ENCODE results near the gene KIR2DL1.
"Not testable (repeated sequence)": the region's sequence is repeated elsewhere in the genome, so short reads cannot be mapped to it uniquely, and the experiment has no call there.

The KIR2DL1 gene

DNA sequence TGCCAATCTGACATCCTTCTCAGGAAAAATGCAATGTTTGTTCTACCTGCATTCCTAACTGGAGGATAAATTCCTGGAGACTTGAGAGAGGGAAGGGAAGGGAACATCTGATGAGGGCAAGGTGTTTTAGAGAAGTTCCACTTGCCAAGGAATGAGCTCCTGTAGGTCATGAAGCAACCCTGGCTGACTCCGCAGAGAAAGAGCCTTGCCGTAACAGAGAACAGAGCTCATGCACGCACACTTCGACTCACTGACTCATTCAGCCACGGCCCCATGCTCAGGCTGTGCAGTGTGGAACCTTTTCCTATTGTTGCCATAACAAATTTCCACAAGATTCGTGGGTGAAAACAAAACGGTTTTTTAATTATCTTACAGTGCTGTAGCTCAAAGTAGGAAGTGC, 9.3 kb downstream of the KIR2DL1 start:
- not testable (repeated sequence) for H3K27ac ChIP-seq (ENCODE audit: extremely low read depth, low read depth, low read length)

DNA sequence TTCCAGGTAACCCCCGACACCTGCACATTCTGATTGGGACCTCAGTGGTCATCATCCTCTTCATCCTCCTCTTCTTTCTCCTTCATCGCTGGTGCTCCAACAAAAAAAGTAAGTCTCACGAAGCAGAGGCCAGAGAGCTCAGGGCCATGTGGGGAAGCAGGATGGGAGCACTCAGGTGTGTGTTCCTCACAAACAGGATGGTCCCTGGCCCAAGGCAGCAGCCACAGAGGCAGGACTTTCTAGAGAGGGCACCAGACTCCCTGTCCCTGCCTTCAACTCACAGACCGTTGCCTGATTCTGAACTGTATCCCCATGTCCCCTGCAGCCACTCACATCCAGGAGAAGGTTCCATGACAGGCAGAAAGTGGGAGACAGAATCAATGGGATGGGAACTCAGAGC, 13.3 kb downstream of the KIR2DL1 start:
- POLR2A ChIA-PET; CTCF ChIA-PET; H3K4me1 ChIP-seq (ENCODE audit: control insufficient read depth, insufficient read depth, low read length); H3K27ac ChIP-seq (ENCODE audit: extremely low read depth, low read depth, low read length); H3K36me3 ChIP-seq (ENCODE audit: control insufficient read depth in 2 of 2, insufficient read depth in 1 of 2, low read length in 2 of 2); H3K4me3 ChIP-seq (ENCODE audit: low read depth, low read length); H3K9me3 ChIP-seq (ENCODE audit: control insufficient read depth, insufficient read depth, low read depth, low read length): not testable (repeated sequence)

More for the DNA sequence above, 9.3 kb downstream of the KIR2DL1 start:
- CTCF ChIA-PET; H3K4me3 ChIP-seq (ENCODE audit: low read depth, low read length); H3K4me1 ChIP-seq (ENCODE audit: control insufficient read depth, insufficient read depth, low read length); H3K9me3 ChIP-seq (ENCODE audit: control insufficient read depth, insufficient read depth, low read depth, low read length); H3K36me3 ChIP-seq (ENCODE audit: control insufficient read depth in 2 of 2, insufficient read depth in 1 of 2, low read length in 2 of 2); POLR2A ChIA-PET: not testable (repeated sequence)

DNA sequence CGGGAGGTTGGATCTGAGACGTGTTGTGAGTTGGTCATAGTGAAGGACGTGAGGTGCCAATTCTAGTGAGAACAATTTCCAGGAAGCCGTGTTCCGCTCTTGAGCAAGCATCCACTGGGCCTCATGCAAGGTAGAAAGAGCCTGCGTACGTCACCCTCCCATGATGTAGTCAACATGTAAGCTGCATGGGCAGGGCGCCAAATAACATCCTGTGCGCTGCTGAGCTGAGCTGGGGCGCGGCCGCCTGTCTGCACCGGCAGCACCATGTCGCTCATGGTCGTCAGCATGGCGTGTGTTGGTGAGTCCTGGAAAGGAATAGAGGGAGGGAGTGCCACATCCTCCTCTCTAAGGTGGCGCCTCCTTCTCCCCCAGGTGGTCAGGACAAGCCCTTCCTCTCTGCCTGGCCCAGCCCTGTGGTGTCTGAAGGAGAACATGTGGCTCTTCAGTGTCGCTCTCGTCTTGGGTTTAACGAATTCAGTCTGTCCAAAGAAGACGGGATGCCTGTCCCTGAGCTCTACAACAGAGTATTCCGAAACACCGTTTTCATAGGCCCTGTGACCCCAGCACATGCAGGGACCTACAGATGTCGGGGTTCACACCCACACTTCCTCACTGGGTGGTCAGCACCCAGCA, 16.6 kb downstream of the KIR2DL1 start:
- H3K4me1 ChIP-seq (ENCODE audit: control insufficient read depth, insufficient read depth, low read length); H3K9me3 ChIP-seq (ENCODE audit: control insufficient read depth, insufficient read depth, low read depth, low read length); H3K4me3 ChIP-seq (ENCODE audit: low read depth, low read length); H3K36me3 ChIP-seq (ENCODE audit: control insufficient read depth in 2 of 2, insufficient read depth in 1 of 2, low read length in 2 of 2); POLR2A ChIA-PET; H3K27ac ChIP-seq (ENCODE audit: extremely low read depth, low read depth, low read length); CTCF ChIA-PET: not testable (repeated sequence)

GRCh38 chr19:54788154-54788553, 18.6 kb downstream of the KIR2DL1 start:
- H3K36me3 ChIP-seq (ENCODE audit: control insufficient read depth in 2 of 2, insufficient read depth in 1 of 2, low read length in 2 of 2); H3K27ac ChIP-seq (ENCODE audit: extremely low read depth, low read depth, low read length); CTCF ChIA-PET: not testable (repeated sequence)

DNA sequence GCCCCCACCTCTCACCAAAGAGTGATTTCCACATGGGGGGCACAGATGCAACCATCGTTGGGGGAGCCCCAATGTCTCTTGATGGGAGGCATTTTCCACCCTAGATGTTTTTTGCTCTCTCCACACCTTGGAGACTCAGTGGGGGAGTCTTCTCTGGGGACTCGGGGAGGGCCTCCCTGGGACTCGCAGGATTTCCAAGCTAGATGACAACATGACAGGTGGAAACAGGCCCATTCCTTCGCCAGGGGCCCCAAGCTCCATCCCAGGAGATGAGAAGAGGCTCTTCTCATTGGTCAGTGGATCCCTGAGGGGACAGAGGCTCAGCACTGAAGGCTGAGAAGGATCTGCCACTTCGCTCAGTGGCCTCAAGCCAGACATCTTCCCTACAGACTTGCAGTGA, 21.1 kb downstream of the KIR2DL1 start:
- no peak overlapping the region for H3K4me3 ChIP-seq (ENCODE audit: low read depth, low read length)
- POLR2A ChIA-PET, result no interaction called here
- no peaks in the 10 kb centered on the region for H3K9me3 ChIP-seq (ENCODE audit: control insufficient read depth, insufficient read depth, low read depth, low read length)
- H3K36me3 ChIP-seq (ENCODE audit: control insufficient read depth in 2 of 2, insufficient read depth in 1 of 2, low read length in 2 of 2), result no peaks in the 10 kb centered on the region
- CTCF ChIA-PET, result no interaction called here
- no peak overlapping the region for H3K27ac ChIP-seq (ENCODE audit: extremely low read depth, low read depth, low read length)
- H3K4me1 ChIP-seq (ENCODE audit: control insufficient read depth, insufficient read depth, low read length), result no peaks in the 10 kb centered on the region
- TF ChIP-seq ZNF658 (tag by site-specific recombination; IDR thresholded peaks at IDR 0.05) (no peak), TRIM28 (IDR thresholded peaks at IDR 0.05; ENCODE audit: borderline replicate concordance, low read length) (no peak), ZNF146 (tag by site-specific recombination; IDR thresholded peaks at IDR 0.05) (no peak), ZNF621 (tag by site-specific recombination; IDR thresholded peaks at IDR 0.05) (no peak)

More at GRCh38 chr19:54788154-54788553, 18.6 kb downstream of the KIR2DL1 start:
- H3K4me3 ChIP-seq (ENCODE audit: low read depth, low read length); H3K4me1 ChIP-seq (ENCODE audit: control insufficient read depth, insufficient read depth, low read length); H3K9me3 ChIP-seq (ENCODE audit: control insufficient read depth, insufficient read depth, low read depth, low read length); POLR2A ChIA-PET: not testable (repeated sequence)

DNA sequence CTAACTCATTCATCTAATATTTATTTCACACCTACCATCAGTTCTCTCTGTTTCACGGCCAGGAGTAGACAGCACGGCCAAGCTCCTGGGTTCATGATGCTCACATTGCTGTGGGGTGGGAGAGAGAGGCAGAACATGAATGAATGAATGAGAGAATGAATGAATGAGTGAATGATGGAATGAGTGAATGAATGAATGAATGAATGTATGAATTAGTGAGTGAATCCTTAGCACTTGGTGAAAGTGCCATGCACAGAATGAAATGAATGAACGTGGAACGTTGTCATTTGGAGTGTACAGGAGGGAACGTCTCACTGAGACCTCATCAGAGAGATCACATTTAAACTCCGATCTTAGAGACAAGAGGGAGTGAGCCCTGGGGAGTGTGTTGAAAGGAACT, 21.9 kb downstream of the KIR2DL1 start:
- Histone ChIP-seq H3K4me1 (ENCODE audit: control insufficient read depth, insufficient read depth, low read length) (no peaks in the 10 kb centered on the region), H3K36me3 (ENCODE audit: control insufficient read depth in 2 of 2, insufficient read depth in 1 of 2, low read length in 2 of 2) (no peaks in the 10 kb centered on the region), H3K9me3 (ENCODE audit: control insufficient read depth, insufficient read depth, low read depth, low read length) (no peaks in the 10 kb centered on the region), H3K27ac (ENCODE audit: extremely low read depth, low read depth, low read length) (no peak overlapping the region), H3K4me3 (ENCODE audit: low read depth, low read length) (no peak overlapping the region)
- TF ChIP-seq ZSCAN30 (tag by site-specific recombination; IDR thresholded peaks at IDR 0.05) (no peak), ZNF610 (tag by site-specific recombination; IDR thresholded peaks at IDR 0.05; ENCODE audit: borderline replicate concordance) (no peak), SP2 (tag by site-specific recombination; IDR thresholded peaks at IDR 0.05) (no peak), ZNF223 (tag by site-specific recombination; IDR thresholded peaks at IDR 0.05) (no peak), GLI4 (tag by site-specific recombination; IDR thresholded peaks at IDR 0.05) (no peak), ZEB2 (tag by site-specific recombination; IDR thresholded peaks at IDR 0.05) (no peak), ZNF169 (tag by site-specific recombination; IDR thresholded peaks at IDR 0.05) (no peak), ZFP69B (tag by site-specific recombination; IDR thresholded peaks at IDR 0.05) (no peak)
- TF ChIP-seq, protein P1, sequence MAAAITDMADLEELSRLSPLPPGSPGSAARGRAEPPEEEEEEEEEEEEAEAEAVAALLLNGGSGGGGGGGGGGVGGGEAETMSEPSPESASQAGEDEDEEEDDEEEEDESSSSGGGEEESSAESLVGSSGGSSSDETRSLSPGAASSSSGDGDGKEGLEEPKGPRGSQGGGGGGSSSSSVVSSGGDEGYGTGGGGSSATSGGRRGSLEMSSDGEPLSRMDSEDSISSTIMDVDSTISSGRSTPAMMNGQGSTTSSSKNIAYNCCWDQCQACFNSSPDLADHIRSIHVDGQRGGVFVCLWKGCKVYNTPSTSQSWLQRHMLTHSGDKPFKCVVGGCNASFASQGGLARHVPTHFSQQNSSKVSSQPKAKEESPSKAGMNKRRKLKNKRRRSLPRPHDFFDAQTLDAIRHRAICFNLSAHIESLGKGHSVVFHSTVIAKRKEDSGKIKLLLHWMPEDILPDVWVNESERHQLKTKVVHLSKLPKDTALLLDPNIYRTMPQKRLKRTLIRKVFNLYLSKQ (tag by site-specific recombination; IDR thresholded peaks at IDR 0.05; ENCODE audit: borderline replicate concordance), result no peak
- POLR2A ChIA-PET, result no interaction called here
- CTCF ChIA-PET, result no interaction called here

Data from HEK293 (cell line).